GM12892 (cell line): ENCODE results near the gene UGT1A8.

Source experiments
- POLR2A ChIP-seq: IDR thresholded peaks from 2 replicates; pipeline ENCODE4 v1.6.1; 2011; ENCODE audit warnings: low read depth, low read length, control low read depth
- POLR2AphosphoS5 ChIP-seq: IDR thresholded peaks from 2 replicates; pipeline ENCODE4 v1.6.1; 2011; ENCODE audit warnings: low read depth, low read length, control low read depth
- TAF1 ChIP-seq: IDR thresholded peaks from 2 replicates; pipeline ENCODE4 v1.6.1; 2011; ENCODE audit warnings: low read depth, mild to moderate bottlenecking, control low read depth, low read length, borderline replicate concordance

GRCh38 chr2:233679196-233679595 is 61.8 kb downstream of the UGT1A8 start:
- no peak for TF ChIP-seq POLR2AphosphoS5
- no peak for TF ChIP-seq POLR2A
- TF ChIP-seq TAF1, result no peak
